HG03108 (cell line): Measurements from ENCODE around the gene LAMA1.

ENCODE experiments used
- ATAC-seq: cut with Tn5 transposase; IDR thresholded peaks from one replicate; pipeline ENCODE4 v1.9.1; 2021; ENCODE audit warnings: moderate library complexity; ENCODE audit not compliant: unreplicated experiment

LAMA1 gene

DNA sequence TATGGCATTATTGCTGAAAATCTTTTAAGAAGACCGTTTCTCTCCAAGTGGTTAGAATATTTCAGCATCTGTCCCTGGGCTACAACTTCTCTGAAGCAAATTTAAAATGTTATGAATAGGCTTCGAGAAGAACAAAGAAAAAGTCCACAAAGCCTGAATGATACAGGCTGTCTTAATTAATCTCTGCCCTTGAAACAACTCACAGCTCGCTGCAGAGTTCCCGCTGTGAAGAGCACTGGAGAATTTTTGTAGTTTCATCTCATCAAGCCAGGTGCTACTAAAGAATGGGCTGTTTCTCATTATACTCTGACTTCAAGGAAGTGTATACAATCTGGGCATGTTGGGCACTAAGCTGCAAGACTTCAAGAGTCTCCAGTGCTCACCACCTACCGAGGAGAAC, 67.6 kb downstream of the LAMA1 start:
- no peak for ATAC-seq

DNA sequence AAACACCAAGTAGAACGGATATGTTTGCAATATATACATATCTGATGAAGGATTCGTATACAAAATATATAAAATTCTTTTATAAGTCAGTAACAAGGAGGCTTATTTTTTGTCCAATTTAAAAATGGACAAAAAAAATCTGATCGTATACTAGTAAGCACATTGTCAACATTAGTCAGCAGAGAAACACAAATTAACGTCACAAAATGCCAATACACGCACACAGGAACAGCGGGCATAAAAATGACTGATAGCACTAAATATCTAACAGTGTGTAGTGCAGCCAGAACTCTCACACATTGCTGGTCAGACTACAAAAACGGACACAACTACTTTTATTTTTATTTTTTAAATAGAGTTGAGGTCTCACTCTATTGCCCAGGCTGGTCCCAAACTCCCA, 69.5 kb downstream of the LAMA1 start:
- ATAC-seq: no peak

DNA sequence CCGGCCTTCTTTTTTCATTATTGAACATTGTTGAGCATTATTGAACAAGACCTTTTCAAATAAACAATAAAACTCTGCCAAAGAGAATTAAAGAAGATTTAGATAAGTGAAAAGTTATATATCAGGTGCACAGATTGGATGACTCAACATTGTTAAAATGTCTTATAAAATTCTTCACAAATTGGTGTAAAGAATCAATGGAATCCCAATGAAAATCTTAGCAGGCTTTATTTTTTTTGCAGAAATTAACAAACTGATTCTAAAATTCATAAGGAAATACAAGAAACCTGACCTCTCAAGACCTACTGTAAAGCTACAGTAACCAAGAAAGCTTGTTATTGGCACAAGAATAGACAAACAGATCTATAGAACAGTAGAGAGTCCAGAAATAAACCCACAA, 70.3 kb downstream of the LAMA1 start:
- no peak for ATAC-seq

DNA sequence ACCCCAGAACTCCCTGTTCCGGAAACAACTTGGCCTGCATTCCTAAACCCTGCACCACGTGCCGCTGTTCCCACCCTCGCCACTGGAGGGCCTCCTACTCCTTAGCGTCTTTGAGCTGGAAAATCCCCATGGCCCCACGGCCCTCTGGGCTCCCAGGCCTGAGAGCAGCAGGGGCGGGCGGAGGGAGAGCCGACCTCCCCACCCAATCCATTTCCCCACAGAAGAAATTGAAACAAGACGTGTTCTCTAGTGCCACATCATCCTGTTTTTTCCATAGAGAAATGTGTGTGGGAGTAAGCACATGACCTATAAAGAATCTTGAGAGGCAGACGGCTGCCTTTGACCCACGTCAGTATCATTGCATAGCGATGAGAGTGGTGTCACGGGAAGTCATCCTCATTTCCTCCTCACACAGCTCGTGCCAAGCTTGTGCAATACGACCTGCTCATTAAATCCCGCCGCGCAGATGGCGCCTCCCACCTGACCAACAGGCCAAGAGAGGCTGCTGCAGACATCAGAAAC, 79.2 kb downstream of the LAMA1 start:
- no peak for ATAC-seq

DNA sequence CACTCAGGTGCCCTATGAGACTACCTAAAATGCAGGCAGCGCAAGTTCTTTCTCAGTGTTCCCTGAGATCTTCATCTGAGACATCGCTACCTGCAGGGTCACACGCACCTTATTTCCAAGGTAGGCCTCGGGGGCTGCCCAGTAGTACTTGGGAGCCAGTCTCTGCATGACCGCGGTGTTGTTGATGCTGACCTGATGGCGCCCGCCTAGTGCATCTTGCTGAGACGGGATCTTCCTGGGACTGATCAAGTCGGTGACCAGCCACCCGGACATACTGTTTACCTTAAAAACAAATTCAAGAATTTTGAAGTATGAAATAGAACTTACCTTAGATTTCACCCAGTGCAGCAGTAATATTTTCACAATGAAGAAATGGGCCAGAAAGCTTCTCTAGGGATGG, 80.1 kb downstream of the LAMA1 start:
- ATAC-seq: no peak

DNA sequence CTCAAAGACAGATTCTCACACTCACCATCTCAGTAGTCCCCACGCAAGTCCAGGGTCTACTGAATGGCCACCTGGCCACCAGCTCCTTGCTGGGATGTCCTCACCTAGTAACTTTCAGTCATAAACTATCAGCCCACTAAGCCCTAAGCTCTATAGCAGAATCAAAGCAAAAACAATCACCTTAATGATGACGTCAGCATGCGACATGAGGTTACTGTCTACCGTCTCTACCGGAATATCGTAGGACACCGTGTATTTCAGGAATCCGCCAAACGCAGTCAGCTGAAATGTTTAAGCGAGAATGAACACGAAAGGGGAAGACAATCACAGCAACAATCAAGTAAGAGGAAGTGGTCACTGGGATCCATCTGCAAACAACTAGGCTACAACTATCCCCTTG, 81.8 kb downstream of the LAMA1 start:
- ATAC-seq: no peak

DNA sequence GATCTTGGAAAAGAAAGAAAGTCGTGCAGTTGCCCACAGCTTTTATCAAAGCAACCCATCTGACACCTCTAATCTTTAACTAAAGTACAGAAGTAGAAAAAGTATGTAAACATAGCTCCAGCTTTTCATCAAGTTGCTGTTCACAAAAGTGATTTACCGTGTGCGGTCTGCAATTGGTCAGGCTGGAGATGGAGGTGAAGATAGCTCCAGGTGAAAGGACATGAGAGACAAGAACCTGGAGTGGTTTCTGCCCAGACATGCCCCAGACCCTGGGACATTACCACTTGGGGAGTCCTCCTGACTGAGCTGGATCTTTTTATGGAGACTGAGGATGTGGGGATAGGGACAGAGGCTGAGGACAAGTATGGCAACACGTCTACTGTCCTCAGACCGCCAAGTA, 82.7 kb downstream of the LAMA1 start:
- ATAC-seq: no peak

DNA sequence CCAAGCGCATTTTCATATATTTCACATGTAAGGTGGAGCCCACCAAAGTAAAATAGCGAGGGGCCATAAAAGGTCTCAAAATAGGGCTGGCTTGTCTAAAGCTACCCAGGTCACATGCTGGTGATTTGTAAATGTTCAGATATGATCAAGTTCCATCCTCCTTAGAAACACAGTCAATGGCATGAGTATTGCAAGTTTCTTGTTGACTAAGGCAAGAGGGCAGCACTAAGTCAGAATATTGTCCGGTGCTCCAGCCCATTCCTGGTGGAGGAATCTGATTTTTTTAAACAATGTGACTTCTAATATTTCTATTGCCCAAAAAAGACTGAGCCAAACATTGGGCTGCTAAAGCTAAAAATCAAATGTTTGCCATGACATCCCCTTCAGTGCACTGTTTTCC, 85.1 kb downstream of the LAMA1 start:
- ATAC-seq: no peak

DNA sequence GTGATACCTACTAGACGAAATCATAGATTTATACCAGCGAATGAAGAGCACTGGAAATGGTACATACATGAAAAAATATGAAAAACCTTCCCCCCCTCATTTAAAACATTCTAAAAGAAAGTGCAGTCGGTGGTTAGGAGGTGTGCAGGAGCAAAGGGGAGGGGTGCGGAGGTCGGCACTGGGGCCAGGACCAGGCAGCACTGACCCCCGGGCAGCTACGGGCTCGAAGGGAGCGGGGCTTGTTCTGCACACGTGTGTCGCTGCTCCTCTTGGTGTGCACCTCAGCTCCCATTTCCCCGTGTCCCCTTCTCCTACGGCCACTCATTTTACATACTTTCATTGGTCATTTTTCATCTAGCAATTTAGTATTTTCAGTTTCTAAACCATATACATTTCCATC, 89.0 kb downstream of the LAMA1 start:
- ATAC-seq: no peak

DNA sequence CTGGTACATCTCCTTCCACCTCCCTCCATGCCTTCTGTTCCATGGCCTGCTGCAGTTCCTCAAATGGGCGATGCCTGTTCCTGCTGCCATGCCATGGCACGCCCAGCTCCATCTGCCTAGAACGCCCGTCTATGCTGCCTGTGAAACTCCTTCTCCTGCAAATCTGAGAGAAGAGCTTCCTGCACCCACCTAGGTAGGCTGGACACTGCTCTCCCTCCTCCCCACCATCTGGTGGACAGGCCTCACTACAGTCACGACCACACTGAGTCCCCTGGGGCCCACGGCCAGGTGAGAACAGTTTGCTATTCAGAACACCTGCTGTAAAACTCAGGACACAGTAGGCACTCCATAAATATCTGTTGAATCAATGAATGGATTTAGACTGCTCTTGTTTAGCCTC, 92.4 kb downstream of the LAMA1 start:
- no peak for ATAC-seq

DNA sequence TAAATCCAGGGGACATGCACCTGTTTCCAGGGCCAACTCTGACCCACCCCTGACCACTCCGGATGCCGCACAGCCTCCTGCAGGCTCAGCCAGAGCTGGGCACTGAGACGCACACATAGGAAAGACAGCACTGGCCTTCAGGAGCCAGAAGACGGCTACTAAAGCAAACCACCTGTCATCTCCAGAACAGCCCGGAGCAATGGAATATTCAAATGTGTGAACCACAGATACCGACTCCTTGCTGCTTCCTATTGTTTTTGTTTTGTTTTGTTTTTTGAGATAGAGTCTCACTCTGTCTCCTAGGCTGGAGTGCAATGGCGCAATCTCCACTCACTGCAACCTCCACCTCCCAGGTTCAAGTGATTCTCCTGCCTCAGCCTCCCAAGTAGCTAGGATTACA, 94.0 kb downstream of the LAMA1 start:
- ATAC-seq: no peak

DNA sequence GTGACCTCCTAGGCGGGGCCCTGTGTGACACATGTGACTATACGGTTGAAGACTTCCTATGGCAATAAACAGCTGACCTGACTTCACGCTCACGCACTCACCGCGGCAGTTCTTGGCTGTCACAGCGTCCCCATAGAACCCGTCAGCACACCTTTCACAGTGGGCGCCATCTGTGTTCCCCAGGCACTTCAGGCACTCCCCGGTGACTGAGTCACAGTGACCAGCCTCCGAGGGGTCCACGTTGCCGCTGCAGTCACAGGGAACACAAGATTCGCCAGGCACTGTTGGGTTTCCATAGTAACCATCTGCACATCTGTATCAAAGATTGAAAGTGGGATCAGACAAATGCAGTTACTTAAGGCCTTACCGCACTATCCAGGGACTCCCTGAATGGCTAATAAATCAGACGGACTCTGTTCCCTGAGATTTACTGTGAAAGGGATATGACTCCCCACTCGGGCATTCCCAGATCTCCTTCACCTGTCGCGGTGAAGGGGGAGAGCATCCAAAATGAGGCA, 94.5 kb downstream of the LAMA1 start:
- no peak for ATAC-seq

DNA sequence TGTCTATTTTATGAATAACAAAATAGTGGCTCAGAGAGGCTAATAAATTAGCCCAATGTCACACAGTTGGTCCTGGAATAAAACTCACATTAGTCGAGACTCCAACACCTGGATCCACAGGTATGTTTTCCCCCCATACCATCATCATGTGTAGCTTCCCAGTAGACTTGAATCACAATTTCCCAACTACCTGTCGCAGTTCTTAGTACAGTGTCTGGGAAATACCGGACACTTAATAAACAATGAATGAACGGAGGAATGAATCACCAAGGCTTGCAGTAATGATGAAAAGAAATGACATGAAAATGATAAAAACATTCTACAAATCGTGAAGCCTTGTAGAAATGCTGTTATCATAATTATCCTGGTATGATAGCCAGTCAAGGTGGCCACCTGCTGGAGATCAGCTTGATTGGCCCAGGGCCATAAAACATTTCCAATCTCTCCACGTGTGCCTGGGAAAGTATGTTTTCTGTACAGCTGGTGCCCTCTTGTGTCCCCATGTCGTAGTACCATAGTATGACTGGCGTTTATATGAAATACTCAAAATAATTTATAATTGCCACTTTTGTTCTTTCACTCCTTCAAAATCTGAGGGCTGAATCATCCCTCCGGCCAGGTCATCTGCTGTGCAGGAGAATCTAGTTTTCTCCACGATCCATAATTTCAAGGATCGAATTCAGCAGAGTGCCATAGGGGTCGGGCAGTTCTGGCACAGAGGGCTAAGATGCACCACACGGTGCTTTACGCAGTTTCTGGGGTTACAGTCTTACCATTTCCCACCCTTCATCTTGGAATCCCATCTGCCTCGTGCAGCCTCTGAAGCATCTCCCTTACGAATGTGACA, 95.4 kb downstream of the LAMA1 start:
- ATAC-seq: no peak

DNA sequence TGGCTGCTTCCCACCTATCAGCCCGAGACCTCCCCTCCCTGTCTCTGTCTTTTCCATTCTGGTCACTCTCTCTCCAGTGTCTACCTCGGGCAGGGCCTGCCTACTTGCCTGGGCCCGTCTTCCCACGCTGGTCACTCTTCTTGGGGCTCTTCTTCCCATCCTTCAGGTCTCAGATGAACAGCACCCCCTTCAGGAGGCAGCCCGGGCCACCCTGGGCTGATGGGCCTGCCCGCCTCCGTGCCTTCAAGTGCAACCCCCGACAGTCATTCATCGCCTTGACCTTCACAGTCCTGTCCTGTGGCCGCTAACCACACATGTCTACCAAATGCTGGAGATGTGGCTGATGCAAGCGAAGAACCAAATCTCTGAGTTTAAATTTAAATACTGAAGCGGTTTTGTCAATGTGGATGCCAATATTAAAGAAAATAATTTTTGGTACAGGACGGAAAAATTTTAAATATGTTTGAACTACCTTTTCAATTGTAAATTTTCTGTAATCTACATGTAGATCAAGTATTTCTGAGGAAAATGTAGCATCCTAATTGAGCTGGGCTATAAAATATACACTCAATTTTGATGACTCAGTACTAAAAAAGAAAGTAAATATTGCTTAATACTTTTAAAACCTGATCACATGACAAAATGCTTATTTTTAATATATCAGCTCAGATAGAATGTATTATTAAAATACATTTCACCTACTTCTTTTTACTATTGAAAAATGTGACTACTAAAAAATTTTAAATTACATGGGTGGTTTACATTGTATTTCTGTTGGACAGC, 96.4 kb downstream of the LAMA1 start:
- no peak for ATAC-seq

DNA sequence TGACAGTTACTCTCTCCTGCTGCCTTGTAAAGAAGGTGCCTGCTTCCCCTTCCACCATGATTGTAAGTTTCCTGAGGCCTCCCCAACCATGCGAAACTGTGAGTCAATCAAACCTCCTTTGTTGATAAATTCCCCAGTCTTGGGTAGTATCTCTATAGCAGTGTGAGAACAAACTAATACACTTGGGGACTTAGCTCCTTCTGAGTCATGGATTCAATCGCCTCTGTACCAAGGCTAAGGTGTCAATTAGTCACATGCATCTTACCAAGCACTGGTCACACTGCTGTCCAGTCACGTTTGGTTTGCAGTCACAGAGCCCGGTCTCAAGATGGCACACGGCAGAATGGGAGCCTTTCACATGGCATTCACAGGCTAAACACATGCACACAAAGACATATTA, 100.6 kb downstream of the LAMA1 start:
- no peak for ATAC-seq

DNA sequence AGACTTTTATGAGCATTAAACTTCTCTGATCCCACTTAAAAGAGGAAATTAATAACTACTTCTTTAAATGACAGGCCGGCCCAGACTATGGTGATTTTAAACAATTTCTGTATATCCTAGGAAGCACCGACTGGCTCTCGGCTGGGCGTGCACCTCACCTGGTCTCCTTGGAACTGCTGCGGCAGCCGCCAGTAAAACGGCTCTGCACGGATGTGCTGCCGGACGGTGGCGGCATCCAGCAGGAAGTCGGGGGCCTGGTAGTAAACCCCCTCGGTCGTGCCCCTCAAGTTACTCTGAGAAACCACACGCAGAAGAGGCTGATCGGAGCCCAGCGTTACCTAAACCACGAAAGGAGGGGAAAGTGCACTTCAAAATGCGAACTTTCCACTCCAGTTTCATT, 106.5 kb downstream of the LAMA1 start:
- ATAC-seq: no peak

DNA sequence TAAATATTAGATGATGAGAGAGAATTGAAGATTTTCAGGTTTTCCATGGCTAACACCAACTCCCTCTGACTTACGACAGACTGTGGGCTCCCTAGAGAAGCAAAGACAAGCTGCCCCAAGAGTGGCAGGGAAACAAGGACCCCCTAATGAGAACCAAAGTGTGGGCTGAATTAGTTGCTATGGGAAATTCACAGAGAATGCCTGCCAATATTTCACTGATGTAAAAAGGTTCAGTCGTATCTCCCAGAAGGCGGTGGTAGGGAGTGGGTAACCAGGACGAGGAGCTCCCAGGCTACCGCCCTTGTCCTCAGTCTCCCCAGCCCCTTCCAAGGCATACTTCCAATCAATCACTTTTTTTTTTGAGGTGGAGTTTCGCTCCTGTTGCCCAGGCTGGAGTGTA, 113.6 kb downstream of the LAMA1 start:
- ATAC-seq: no peak

DNA sequence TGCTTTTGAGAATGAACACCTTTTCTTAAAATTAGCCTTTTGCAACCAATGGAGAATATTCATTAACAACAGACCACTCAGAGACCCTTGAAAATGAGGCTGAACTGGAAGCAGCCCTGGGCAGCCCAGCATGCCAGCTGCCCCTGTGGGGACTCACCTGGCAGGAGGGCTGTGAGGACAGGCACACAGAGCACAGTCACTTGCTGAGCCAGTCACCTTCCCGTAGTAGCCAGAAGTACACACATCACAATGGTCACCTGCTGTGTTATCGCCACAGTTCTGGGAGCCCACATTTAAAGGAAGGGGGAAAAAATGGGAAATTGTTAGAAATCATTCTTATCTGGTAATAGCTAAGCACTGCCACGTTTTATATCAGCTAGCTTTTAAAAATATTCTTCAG, 115.5 kb downstream of the LAMA1 start:
- ATAC-seq: no peak

DNA sequence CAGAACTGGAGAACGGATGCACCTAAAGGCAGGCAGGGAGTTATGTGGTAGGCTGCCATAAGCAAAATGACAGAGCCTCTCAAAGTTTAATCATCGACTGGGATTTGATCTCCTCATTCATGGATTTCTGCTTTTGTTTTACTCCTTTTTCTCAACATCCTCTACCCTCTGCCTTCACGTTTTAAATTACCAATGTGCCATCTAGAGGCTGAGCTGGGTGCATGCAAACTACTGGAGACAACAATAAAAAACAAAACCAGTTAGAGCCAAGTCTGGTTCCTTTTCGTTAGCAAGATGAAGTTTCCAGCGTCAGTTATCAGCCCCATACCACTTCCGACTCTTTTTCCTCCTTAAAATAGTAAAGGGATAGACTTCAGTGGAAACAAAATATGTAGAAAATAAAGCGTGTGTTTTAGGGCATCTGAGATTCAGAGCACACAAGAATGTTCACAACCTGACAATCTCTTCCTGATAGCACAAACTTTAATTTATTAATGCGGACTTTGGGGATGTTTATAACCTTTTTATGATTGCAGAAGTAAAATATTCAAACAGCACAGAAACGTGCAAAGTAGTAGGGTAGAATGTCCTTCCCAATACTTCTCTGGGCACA, 117.0 kb downstream of the LAMA1 start:
- no peak for ATAC-seq

DNA sequence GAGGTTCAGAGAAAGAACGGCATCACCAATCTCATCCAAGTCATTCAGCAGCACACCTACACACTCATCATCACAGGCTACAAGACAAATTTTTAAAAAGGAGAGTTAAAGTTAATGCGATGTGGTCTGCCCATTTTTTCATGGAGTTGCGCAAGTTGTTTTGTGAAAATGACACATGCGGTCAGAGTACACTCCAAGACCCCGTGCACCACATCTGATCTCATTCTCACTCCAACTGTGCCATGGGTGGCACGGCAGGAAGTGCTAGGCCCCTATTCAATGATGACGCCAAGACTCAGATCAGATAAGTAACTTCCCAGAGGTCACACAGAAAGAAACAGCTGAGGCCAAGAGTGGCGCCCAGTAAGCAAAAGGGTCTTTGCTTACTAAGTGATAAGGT, 119.8 kb downstream of the LAMA1 start:
- no peak for ATAC-seq

DNA sequence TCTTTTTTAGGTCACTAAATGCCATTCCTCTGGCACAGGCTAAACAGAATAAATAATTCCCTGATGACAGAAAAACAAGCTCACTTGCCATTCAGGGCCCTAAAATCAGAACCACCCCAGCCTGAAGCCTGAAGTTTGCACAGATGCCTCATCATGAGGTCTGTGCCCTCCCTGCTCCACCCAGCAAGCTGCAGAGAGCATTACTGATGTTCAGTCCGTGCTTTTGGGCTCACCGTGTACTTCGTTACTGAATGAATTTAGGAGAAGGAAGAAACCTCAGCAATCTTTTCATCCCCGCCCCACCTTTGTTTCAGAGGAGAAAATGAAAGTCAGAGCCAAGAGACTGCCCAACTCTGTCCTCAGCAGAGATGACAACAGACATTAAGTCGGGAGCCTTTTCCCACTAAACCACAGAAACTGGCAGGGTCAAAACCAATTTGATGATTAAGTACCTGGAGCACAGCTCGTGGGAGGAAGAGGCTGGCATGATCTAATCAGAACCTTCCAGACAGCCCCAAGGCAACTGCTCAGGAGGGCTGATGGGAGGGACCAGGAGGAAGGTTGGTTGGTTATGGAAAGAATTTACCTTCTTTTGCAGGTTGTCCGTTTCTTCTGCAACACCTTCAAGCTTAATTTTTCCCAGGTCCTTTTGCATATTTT, 122.7 kb downstream of the LAMA1 start:
- ATAC-seq: no peak
